Osteoblast (primary cell): ENCODE data around the gene FLNC. TPM values are rescaled to one million over a fixed set of nuclear protein-coding genes. Genes with fewer than 3 reads are reported as not detected.

Experiments used
- DNase-seq: peaks from one replicate; pipeline ENCODE4 v3.0.0; 2011; ENCODE audit warnings: low spot score, mixed read lengths; ENCODE audit not compliant: insufficient read length; ENCODE audit errors: missing footprints
- H2AFZ ChIP-seq: 2 replicates; pipeline ENCODE4 v1.6.0; 2011; ENCODE audit warnings: mild to moderate bottlenecking, low read length
- H3K27ac ChIP-seq: 2 replicates; pipeline ENCODE4 v1.5.1; 2011; ENCODE audit warnings: mild to moderate bottlenecking, low read depth, low read length, moderate library complexity
- H3K27me3 ChIP-seq: 2 replicates; pipeline ENCODE4 v1.6.0; 2012; ENCODE audit warnings: mild to moderate bottlenecking, control low read depth, inconsistent platforms, low read length, moderate library complexity; ENCODE audit not compliant: insufficient read depth
- H3K36me3 ChIP-seq: 2 replicates; pipeline ENCODE4 v1.5.1; 2011; ENCODE audit warnings: mild to moderate bottlenecking, low read length, control low read depth, moderate library complexity; ENCODE audit not compliant: insufficient read depth
- H3K4me1 ChIP-seq: 2 replicates; pipeline ENCODE4 v1.5.1; 2011; ENCODE audit warnings: mild to moderate bottlenecking, low read length, control low read depth, moderate library complexity; ENCODE audit not compliant: insufficient read depth
- H3K4me2 ChIP-seq: 2 replicates; pipeline ENCODE4 v1.6.0; 2011; ENCODE audit warnings: mild to moderate bottlenecking, low read length; ENCODE audit not compliant: insufficient read depth
- H3K4me3 ChIP-seq: fragments of 200-600 bp; sonication (generic); 3 replicates; pipeline ENCODE4 v1.5.1; 2012; ENCODE audit warnings: mild to moderate bottlenecking, low read length, inconsistent platforms; ENCODE audit not compliant: insufficient read depth
- H3K79me2 ChIP-seq: 2 replicates; pipeline ENCODE4 v1.6.0; 2012; ENCODE audit warnings: mild to moderate bottlenecking, low read length, control low read depth, inconsistent platforms; ENCODE audit not compliant: insufficient read depth
- H3K9me3 ChIP-seq: 2 replicates; pipeline ENCODE4 v1.5.1; 2011; ENCODE audit warnings: low read depth, low read length, control low read depth
- H4K20me1 ChIP-seq: 2 replicates; pipeline ENCODE4 v1.6.0; 2012; ENCODE audit warnings: mild to moderate bottlenecking, low read length, control low read depth; ENCODE audit not compliant: insufficient read depth
- CTCF ChIP-seq: IDR thresholded peaks from 2 replicates; pipeline ENCODE4 v1.5.1; 2011; ENCODE audit warnings: mild to moderate bottlenecking, low read depth, low read length, moderate library complexity; ENCODE audit errors: extremely low read depth
- total RNA-seq: library from RNA; depleted of rRNA; stranded (reverse); fragments of >200 nt; gene quantifications from 2 replicates; pipeline ENCODE4 v1.2.3, GENCODE V29; 2012

FLNC gene
- total RNA-seq, 1 donor, result 130 TPM

- Histone ChIP-seq H4K20me1 (peaks cover 12% of the 10 kb centered on the region), H3K4me1 (no peaks in the 10 kb centered on the region), H3K36me3 (no peaks in the 10 kb centered on the region), H3K9me3 (no peaks in the 10 kb centered on the region), H3K4me3 (no peak overlapping the region), H3K79me2 (no peaks in the 10 kb centered on the region), H2AFZ (no peak overlapping the region), H3K27ac (no peak overlapping the region), H3K27me3 (peaks cover 11% of the 10 kb centered on the region), H3K4me2 (no peak overlapping the region)
- no peak for TF ChIP-seq CTCF
- no peak for DNase-seq
Observed at GRCh38 chr7:128872394-128872824, 42.2 kb downstream of the FLNC start.

GRCh38 chr7:128873234-128873633 is 43.0 kb downstream of the FLNC start:
- Histone ChIP-seq H3K4me2 (no peak overlapping the region), H3K79me2 (no peaks in the 10 kb centered on the region), H3K27me3 (peaks cover 11% of the 10 kb centered on the region), H2AFZ (no peak overlapping the region), H3K9me3 (no peaks in the 10 kb centered on the region), H4K20me1 (peaks cover 6% of the 10 kb centered on the region), H3K4me3 (no peak overlapping the region), H3K27ac (no peak overlapping the region), H3K4me1 (no peaks in the 10 kb centered on the region), H3K36me3 (no peaks in the 10 kb centered on the region)
- DNase-seq, result no peak
- TF ChIP-seq CTCF, result no peak

GRCh38 chr7:128874140-128875031 is 44.2 kb downstream of the FLNC start:
- no peak for TF ChIP-seq CTCF

GRCh38 chr7:128875523-128875948 is 45.3 kb downstream of the FLNC start:
- no peak overlapping the region for H3K4me3 ChIP-seq
- H2AFZ ChIP-seq, result no peak overlapping the region
- H3K4me1 ChIP-seq, result no peaks in the 10 kb centered on the region
- H3K36me3 ChIP-seq, result no peaks in the 10 kb centered on the region
- no peaks in the 10 kb centered on the region for H3K79me2 ChIP-seq
- H3K9me3 ChIP-seq, result no peaks in the 10 kb centered on the region
- H3K4me2 ChIP-seq, result no peak overlapping the region
- no peak overlapping the region for H3K27ac ChIP-seq
- peaks cover 6% of the 10 kb centered on the region for H3K27me3 ChIP-seq
- no peak for TF ChIP-seq CTCF
- DNase-seq, result peak; percentile 21
- H4K20me1 ChIP-seq, result no peaks in the 10 kb centered on the region

More at GRCh38 chr7:128874140-128875031, 44.2 kb downstream of the FLNC start:
- no peaks in the 10 kb centered on the region for H3K4me1 ChIP-seq
- H3K9me3 ChIP-seq, result no peaks in the 10 kb centered on the region
- no peaks in the 10 kb centered on the region for H3K36me3 ChIP-seq
- H4K20me1 ChIP-seq, result no peaks in the 10 kb centered on the region
- H3K4me2 ChIP-seq, result no peak overlapping the region
- no peak overlapping the region for H3K4me3 ChIP-seq
- H3K27ac ChIP-seq, result no peak overlapping the region
- peaks cover 7% of the 10 kb centered on the region for H3K27me3 ChIP-seq
- no peak overlapping the region for H2AFZ ChIP-seq
- DNase-seq, result peak; percentile 58
- H3K79me2 ChIP-seq, result no peaks in the 10 kb centered on the region
